ENCODE results near the gene KIAA0319L. TPM values are rescaled to one million over a fixed set of nuclear protein-coding genes. Genes with fewer than 3 reads are reported as not detected.

KIAA0319L gene
- total and polyA plus RNA-seq, 9 donors: 26.7 to 45.9 (median 34.4) TPM

DNA sequence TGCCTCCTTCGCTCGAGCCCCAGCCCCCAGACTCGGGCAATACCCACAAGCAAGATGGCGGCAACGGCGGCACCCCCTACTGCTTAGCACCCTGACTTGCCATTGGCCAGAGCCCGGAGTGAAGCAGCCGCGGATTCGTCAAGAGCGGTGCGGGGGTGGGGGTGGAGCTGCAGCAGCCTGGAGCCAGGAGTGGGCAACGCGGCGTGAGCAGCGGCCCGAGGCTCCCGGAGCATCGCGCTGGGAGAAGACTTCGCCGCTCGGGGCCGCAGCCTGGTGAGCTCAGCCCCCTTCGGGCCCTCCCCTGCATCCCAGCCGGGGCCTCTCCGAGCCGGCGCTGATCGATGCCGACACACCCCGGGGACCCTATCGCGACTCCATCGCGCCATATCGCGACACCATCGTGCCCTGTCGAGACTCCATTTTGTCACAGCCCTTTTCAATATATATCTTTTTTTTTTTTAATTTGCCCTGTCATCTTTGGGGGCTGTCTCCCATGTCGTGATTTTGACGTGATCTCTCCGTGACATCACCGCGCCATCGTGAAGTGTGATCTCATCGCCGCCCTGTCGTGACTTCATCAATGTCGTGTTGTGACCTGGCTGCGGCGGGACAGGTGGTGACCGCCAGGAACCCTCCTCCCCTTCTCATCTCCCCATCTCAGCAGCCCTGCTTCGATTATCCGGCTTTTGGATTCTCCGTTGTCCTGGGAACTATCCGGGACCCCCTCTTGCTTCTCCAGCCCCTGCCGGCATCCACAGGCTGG is 589 bp upstream of the KIAA0319L start, which contains the start of gene NCDN:
Gene NCDN (plus strand): TSS at position 189 of the 763 bp plus-strand sequence. CDS start 392 bp downstream, at position 581.
- peaks cover 18% of the 10 kb centered on the region for H3K36me3 ChIP-seq (ENCODE audit: control insufficient read depth, insufficient read depth, low read length)
- H3K4me3 ChIP-seq (ENCODE audit: low read length): peak within 1 kb of the TSS; percentile 84
- no peaks in the 10 kb centered on the region for H3K27me3 ChIP-seq (ENCODE audit: control insufficient read depth, insufficient read depth, low read length)
- H3K9me3 ChIP-seq (replicated peaks; ENCODE audit: control insufficient read depth, low read depth, low read length): no peaks in the 10 kb centered on the region
- under 1% methylated on average over 52 of the region's 58 CpGs for WGBS (ENCODE audit: insufficient coverage)
- peak; percentile 99 for DNase-seq
- H3K27ac ChIP-seq (ENCODE audit: low read length): peak within 1 kb of the TSS; percentile 92
- peaks cover 45% of the 10 kb centered on the region for H3K4me1 ChIP-seq (ENCODE audit: control insufficient read depth, insufficient read depth, low read length)

DNA sequence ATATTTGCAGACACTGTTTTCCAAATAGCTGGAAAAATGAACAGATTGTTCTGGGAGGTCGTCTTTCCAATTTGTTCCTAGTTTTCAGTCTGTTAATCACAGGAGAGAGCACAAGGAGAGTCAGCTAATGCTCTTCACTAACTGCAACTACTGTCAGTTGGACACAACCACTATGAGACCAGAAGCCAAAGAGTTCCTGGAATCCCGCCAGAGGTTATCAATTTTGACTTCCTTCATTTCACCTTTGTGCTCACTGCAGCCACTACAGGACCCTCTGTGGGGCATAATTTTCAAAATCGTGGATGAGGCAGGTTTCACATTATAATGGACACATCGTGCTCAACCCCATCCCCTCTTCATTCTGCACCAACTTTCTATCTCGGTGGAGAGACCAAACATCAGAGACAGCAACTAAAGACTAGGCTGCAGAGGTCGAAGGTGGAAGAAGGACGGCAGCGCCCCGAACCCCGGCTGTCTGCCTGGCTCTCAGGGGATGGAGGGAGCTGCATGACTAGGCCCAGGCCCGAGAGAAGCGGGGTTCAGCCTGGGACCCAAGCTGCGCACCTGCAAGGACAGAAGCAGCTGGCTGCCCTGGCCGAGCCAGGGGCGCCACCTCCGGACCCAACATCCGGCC is 602 bp downstream of the KIAA0319L start:
- WGBS (ENCODE audit: insufficient coverage): 3% methylated on average over 14 of the region's 17 CpGs
- Histone ChIP-seq H3K36me3 (ENCODE audit: control insufficient read depth, insufficient read depth, low read length) (peaks cover 17% of the 10 kb centered on the region), H3K4me3 (ENCODE audit: low read length) (peak overlapping the region; percentile 84), H3K4me1 (ENCODE audit: control insufficient read depth, insufficient read depth, low read length) (peaks cover 40% of the 10 kb centered on the region), H3K9me3 (replicated peaks; ENCODE audit: control insufficient read depth, low read depth, low read length) (no peaks in the 10 kb centered on the region), H3K27ac (ENCODE audit: low read length) (peak overlapping the region; percentile 52), H3K27me3 (ENCODE audit: control insufficient read depth, insufficient read depth, low read length) (no peaks in the 10 kb centered on the region)
- DNase-seq: no peak

DNA sequence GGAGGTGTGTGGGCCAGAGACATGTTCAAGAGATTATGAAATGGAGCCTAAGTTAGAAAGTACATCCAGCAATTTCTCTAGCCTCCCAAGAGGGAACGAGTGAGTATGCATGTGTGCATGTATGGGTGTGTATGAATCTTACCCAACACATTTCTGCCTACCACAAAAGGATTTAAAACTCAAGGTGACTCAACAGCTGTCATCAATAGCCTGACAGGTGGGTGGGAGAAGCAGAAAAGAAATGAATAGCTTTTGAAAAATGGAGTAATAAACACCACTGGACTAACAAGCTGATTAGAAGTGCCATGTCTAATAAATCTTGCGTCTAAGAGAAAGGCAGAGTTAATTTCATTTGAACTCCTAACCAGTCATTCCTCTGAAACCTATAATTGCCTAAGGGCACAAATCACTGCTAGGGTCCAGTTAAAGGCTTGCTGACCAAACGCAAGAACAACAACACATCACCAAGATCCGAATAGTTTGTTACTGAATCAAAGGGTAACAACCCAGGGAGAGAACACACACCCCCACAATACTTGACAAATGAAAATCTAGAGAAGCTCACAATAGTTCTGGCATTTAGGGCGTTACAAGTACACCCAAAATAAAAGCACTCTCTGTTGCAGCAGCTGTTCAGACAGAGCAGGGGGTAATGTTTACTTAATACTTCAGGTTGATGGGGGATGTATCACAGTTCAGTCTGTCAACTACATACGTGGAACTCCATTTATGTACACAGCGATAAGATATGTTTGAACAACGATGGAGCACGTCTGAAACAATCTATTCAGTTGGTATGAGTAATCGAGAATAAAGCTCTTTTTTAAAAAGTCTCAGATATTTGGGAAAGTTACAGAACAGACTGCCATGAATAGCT is 1.4 kb downstream of the KIAA0319L start:
- Histone ChIP-seq H3K9me3 (replicated peaks; ENCODE audit: control insufficient read depth, low read depth, low read length) (no peaks in the 10 kb centered on the region), H3K4me1 (ENCODE audit: control insufficient read depth, insufficient read depth, low read length) (peaks cover 32% of the 10 kb centered on the region), H3K27ac (ENCODE audit: low read length) (no peak overlapping the region), H3K27me3 (ENCODE audit: control insufficient read depth, insufficient read depth, low read length) (no peaks in the 10 kb centered on the region), H3K36me3 (ENCODE audit: control insufficient read depth, insufficient read depth, low read length) (peaks cover 17% of the 10 kb centered on the region), H3K4me3 (ENCODE audit: low read length) (no peak overlapping the region)
- 80% methylated on average over 1 of the region's 10 CpGs for WGBS (ENCODE audit: insufficient coverage)
- no peak for DNase-seq

DNA sequence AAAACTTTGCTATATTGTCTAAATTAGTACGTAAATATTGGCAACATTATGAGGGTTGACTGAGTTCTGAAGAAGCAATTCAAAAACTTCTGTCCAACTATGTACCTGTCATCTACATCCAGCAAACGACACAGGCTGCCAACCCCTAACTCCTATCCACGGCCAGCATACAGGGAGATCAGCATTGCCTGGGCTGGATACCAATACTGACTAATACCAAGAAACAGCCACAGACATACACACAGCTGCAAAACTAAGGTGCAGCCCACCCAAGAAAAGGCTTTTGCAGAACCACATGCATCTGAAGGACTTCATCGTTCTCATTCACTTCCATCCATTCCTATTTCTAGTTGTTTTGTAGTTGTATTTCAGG is 2.0 kb downstream of the KIAA0319L start:
- H3K27me3 ChIP-seq (ENCODE audit: control insufficient read depth, insufficient read depth, low read length): no peaks in the 10 kb centered on the region
- H3K36me3 ChIP-seq (ENCODE audit: control insufficient read depth, insufficient read depth, low read length): peaks cover 14% of the 10 kb centered on the region
- peaks cover 26% of the 10 kb centered on the region for H3K4me1 ChIP-seq (ENCODE audit: control insufficient read depth, insufficient read depth, low read length)
- no peak overlapping the region for H3K27ac ChIP-seq (ENCODE audit: low read length)
- no peak overlapping the region for H3K4me3 ChIP-seq (ENCODE audit: low read length)
- no CpG with 5 or more reads among the region's 4 CpGs for WGBS (ENCODE audit: insufficient coverage)
- no peak for DNase-seq
- no peaks in the 10 kb centered on the region for H3K9me3 ChIP-seq (replicated peaks; ENCODE audit: control insufficient read depth, low read depth, low read length)

DNA sequence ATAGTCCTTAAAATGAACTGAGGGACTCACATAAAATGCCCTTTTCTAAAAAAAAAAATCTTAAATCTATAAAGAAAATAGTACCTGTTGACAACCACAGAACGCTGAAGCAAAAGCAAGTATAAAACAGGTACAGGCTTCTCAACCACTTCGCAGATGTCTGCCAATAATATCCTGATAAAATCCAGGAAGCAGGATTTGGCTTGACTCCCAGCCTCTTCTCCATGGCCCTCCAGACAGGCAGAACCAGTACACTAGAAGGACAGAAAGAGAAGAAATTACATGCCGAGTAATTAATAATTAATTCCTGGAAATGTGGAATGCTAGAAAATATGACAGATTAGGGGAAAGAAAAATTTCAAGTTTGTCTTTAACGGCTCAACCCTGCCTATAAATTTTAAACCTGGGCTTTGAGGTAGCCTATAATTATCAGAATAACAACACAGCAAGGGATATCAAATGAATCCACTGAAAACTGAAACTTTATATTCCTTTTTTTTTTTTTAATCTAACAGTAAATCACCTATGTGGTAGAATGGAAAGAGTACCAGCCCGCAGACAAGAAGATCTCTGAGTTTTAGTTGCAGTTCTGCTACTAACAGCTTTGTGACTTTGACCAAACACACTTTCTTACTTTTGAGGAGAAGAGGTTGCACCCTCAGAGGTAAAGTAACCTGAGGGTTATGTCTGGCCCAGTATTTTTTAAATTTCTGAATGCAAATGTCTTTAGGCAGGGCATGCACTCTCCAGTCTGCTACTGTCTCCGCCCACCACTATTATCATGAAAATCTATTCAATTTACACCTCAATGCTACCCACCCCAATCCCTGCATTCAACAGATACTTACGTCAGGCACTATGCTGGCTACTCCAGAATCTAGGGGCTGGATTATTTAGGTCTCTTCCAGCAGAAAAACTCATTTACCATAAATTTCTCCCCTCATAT is 2.7 kb downstream of the KIAA0319L start:
- Histone ChIP-seq H3K4me1 (ENCODE audit: control insufficient read depth, insufficient read depth, low read length) (peaks cover 23% of the 10 kb centered on the region), H3K36me3 (ENCODE audit: control insufficient read depth, insufficient read depth, low read length) (peaks cover 17% of the 10 kb centered on the region), H3K27me3 (ENCODE audit: control insufficient read depth, insufficient read depth, low read length) (no peaks in the 10 kb centered on the region), H3K9me3 (replicated peaks; ENCODE audit: control insufficient read depth, low read depth, low read length) (no peaks in the 10 kb centered on the region), H3K27ac (ENCODE audit: low read length) (no peak overlapping the region), H3K4me3 (ENCODE audit: low read length) (no peak overlapping the region)
- no peak for DNase-seq
- WGBS (ENCODE audit: insufficient coverage): 100% methylated on average over 1 of the region's 7 CpGs

DNA sequence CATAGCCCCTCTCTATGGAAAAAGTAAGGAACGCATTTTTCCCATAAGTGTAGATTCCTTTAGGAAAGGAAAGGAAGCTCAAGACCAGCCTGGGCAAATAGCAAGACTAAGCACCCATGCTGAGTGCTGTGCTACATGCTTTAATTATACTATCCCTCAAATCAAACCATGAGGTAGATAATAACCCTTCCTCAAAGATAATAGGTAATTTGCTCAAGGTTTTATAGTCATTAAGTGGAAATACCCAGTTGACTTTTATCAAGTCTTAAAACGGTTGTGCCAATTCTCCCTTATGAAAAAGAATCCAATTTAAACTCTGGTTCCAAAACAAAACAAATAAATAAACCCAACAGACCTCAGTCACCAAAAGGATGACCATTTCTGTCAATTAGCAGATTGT is 3.4 kb downstream of the KIAA0319L start:
- no CpG with 5 or more reads among the region's 2 CpGs for WGBS (ENCODE audit: insufficient coverage)
- H3K27me3 ChIP-seq (ENCODE audit: control insufficient read depth, insufficient read depth, low read length): no peaks in the 10 kb centered on the region
- no peak overlapping the region for H3K4me3 ChIP-seq (ENCODE audit: low read length)
- peaks cover 17% of the 10 kb centered on the region for H3K4me1 ChIP-seq (ENCODE audit: control insufficient read depth, insufficient read depth, low read length)
- H3K9me3 ChIP-seq (replicated peaks; ENCODE audit: control insufficient read depth, low read depth, low read length): no peaks in the 10 kb centered on the region
- no peak overlapping the region for H3K27ac ChIP-seq (ENCODE audit: low read length)
- H3K36me3 ChIP-seq (ENCODE audit: control insufficient read depth, insufficient read depth, low read length): peaks cover 21% of the 10 kb centered on the region
- no peak for DNase-seq

DNA sequence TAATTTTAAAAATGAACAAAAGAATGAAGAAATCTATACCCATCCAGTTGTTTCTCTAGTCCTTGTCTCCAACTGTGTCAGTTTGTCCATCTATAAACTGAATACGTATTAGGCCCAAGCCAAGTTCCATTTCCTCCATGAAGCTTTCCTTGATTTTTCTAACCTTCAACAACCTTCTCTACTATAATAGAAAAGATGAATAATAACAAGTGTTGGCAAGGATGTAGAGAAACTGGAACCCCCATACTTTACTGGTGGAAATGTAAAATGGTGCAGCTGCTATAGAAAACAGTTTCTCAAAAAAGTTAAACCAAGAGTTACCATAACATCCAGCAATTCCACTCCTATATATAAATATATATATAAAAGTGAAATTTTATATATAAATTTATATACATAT is 10.6 kb downstream of the KIAA0319L start:
- Histone ChIP-seq H3K9me3 (replicated peaks; ENCODE audit: control insufficient read depth, low read depth, low read length) (no peaks in the 10 kb centered on the region), H3K4me3 (ENCODE audit: low read length) (no peak overlapping the region), H3K4me1 (ENCODE audit: control insufficient read depth, insufficient read depth, low read length) (no peaks in the 10 kb centered on the region), H3K36me3 (ENCODE audit: control insufficient read depth, insufficient read depth, low read length) (peaks cover 19% of the 10 kb centered on the region), H3K27me3 (ENCODE audit: control insufficient read depth, insufficient read depth, low read length) (no peaks in the 10 kb centered on the region), H3K27ac (ENCODE audit: low read length) (no peak overlapping the region)
- no CpG with 5 or more reads among the region's 1 CpG for WGBS (ENCODE audit: insufficient coverage)
- no peak for DNase-seq

DNA sequence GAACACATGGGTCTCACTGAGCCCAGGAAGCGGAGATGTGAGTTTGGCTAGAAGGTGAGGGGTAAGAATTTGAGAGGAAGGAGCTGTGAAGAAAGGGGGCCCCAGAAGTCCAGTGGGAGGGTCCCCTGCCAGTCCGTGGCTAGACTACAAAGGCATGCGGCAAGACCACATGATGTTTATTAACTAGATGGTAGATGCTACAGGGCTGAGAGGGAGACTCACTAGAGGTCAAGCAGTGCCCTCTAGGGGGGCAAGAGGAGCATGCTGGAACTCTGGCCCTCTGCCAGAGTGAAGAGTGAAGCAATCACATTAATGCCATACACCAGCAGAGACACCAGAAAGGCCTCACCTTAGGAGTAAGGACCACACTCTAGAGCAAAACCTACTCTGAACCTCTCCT is 12.2 kb downstream of the KIAA0319L start:
- Histone ChIP-seq H3K9me3 (replicated peaks; ENCODE audit: control insufficient read depth, low read depth, low read length) (no peaks in the 10 kb centered on the region), H3K4me1 (ENCODE audit: control insufficient read depth, insufficient read depth, low read length) (peaks cover 4% of the 10 kb centered on the region), H3K4me3 (ENCODE audit: low read length) (no peak overlapping the region), H3K27ac (ENCODE audit: low read length) (no peak overlapping the region), H3K27me3 (ENCODE audit: control insufficient read depth, insufficient read depth, low read length) (no peaks in the 10 kb centered on the region), H3K36me3 (ENCODE audit: control insufficient read depth, insufficient read depth, low read length) (peaks cover 17% of the 10 kb centered on the region)
- DNase-seq: no peak
- WGBS (ENCODE audit: insufficient coverage): 67% methylated on average over 3 of the region's 3 CpGs

DNA sequence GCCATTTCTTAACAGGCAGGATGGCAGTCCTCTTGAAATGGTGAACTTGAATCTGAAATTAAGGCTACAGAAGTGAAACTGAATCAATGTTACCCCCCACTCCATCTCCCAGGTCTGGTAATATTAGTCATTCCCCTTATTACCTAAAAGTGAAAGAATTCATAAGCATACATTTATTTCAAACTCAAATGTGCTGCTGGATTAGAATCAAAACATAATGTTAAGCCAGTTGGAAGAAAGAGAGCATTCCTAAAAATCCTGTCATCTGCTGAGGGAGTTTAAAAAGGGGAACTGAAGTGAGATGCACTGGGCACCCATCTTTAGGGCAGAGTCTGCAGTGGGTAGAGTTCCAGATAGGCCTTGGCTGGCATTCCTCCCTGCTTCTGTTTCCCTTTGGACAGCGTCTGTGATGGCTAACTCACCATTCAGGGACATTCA is 17.4 kb downstream of the KIAA0319L start:
- DNase-seq: peak; percentile 74
- Histone ChIP-seq H3K36me3 (ENCODE audit: control insufficient read depth, insufficient read depth, low read length) (peaks cover under 1% of the 10 kb centered on the region), H3K9me3 (replicated peaks; ENCODE audit: control insufficient read depth, low read depth, low read length) (no peaks in the 10 kb centered on the region), H3K27me3 (ENCODE audit: control insufficient read depth, insufficient read depth, low read length) (no peaks in the 10 kb centered on the region), H3K4me3 (ENCODE audit: low read length) (no peak overlapping the region), H3K27ac (ENCODE audit: low read length) (peak overlapping the region; percentile 52), H3K4me1 (ENCODE audit: control insufficient read depth, insufficient read depth, low read length) (peaks cover 13% of the 10 kb centered on the region)
- WGBS (ENCODE audit: insufficient coverage): no CpG with 5 or more reads among the region's 1 CpG

Measured in muscle of leg (tissue), 11 donors.